ENCODE measurements around the gene MAPKAPK3.

MAPKAPK3 gene

DNA sequence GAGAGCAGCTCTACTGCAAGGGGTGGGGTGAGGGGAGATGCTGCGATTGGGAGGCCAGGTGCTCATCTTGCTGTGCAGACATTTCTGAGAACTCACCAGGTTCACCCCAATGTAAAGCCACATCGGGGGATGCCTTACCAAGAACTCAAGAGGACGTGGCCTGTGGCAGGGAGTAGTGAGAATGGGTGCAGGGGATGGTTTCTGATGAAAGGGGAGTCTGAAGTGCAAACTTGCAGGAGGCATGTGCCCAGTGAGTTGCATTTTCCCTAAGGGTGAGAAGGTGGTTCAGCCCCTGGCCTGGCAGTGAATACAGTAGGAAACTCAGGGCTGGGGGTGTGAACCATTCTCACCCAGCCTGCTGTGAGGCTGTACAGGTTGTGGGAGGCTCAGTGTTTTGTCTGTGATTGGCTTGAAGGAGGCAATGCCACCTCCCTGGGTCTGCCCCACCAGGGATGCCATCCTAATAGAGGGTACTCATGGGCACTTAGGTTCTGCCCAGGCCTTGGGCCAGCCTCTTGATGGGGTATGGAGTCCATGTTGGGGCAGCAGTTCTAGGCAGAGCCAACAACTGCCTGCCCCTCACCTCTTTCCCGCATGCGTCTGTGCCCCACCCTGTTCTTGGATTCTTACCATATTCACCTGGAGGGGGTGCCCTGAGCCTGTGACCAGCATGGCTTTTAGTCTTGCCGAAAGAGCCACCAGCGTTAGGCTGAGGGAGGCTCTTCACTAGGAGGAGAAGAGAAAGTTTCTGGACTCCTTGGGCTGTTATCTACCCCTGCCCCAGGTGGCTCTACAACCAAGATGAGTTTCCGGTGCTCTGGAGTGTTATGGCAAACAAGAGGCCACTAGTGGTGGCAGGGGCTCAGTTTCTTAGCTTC, 43.1 kb upstream of the MAPKAPK3 start:
- H3K27ac ChIP-seq: no peak overlapping the region
- H3K9ac ChIP-seq: no peak overlapping the region
- no peaks in the 10 kb centered on the region for H4K20me1 ChIP-seq (ENCODE audit: insufficient read depth)
- H2AFZ ChIP-seq (ENCODE audit: low read depth): no peak overlapping the region
- no peak overlapping the region for H3K4me2 ChIP-seq
- H3K4me3 ChIP-seq (IDR thresholded peaks at IDR 0.05; ENCODE audit: insufficient read depth, low read depth, low read length): no peak overlapping the region
- H3K4me1 ChIP-seq (ENCODE audit: low read depth, poor library complexity, severe bottlenecking): peaks cover 24% of the 10 kb centered on the region
- TF ChIP-seq, protein P1, sequence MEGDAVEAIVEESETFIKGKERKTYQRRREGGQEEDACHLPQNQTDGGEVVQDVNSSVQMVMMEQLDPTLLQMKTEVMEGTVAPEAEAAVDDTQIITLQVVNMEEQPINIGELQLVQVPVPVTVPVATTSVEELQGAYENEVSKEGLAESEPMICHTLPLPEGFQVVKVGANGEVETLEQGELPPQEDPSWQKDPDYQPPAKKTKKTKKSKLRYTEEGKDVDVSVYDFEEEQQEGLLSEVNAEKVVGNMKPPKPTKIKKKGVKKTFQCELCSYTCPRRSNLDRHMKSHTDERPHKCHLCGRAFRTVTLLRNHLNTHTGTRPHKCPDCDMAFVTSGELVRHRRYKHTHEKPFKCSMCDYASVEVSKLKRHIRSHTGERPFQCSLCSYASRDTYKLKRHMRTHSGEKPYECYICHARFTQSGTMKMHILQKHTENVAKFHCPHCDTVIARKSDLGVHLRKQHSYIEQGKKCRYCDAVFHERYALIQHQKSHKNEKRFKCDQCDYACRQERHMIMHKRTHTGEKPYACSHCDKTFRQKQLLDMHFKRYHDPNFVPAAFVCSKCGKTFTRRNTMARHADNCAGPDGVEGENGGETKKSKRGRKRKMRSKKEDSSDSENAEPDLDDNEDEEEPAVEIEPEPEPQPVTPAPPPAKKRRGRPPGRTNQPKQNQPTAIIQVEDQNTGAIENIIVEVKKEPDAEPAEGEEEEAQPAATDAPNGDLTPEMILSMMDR (conservative IDR thresholded peaks at IDR 0.05; ENCODE audit: low read depth, low read length): no peak
- no peaks in the 10 kb centered on the region for H3K79me2 ChIP-seq (ENCODE audit: insufficient read depth, low read depth)
- no peaks in the 10 kb centered on the region for H3K36me3 ChIP-seq (ENCODE audit: insufficient read depth)
- no peaks in the 10 kb centered on the region for H3K27me3 ChIP-seq (ENCODE audit: insufficient read depth, low read depth)

DNA sequence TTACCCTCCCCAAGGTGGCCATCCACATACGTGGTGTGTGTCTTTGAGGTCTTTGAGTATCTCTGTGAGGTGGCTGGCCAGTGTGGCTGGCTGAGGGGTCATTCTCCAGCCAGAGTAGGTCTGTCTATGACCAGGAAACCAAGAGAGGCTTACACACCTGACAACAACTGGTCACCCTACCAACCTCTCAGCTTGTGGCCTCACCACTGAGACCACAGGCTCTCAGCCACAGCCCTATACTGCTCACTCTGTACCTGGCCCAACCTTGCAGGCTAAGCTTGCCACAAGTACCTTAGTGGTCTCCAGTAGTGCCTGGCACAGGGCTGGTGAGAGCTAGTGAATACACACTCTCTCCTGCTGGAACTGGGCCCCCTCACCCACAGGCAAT, 42.5 kb upstream of the MAPKAPK3 start:
- no peak overlapping the region for H3K4me2 ChIP-seq
- peaks cover 24% of the 10 kb centered on the region for H3K4me1 ChIP-seq (ENCODE audit: low read depth, poor library complexity, severe bottlenecking)
- no peaks in the 10 kb centered on the region for H4K20me1 ChIP-seq (ENCODE audit: insufficient read depth)
- H3K36me3 ChIP-seq (ENCODE audit: insufficient read depth): no peaks in the 10 kb centered on the region
- no peaks in the 10 kb centered on the region for H3K27me3 ChIP-seq (ENCODE audit: insufficient read depth, low read depth)
- H2AFZ ChIP-seq (ENCODE audit: low read depth): no peak overlapping the region
- no peak overlapping the region for H3K27ac ChIP-seq
- no peak overlapping the region for H3K9ac ChIP-seq
- H3K4me3 ChIP-seq (IDR thresholded peaks at IDR 0.05; ENCODE audit: insufficient read depth, low read depth, low read length): no peak overlapping the region
- H3K79me2 ChIP-seq (ENCODE audit: insufficient read depth, low read depth): no peaks in the 10 kb centered on the region
- TF ChIP-seq, protein P1 (conservative IDR thresholded peaks at IDR 0.05; ENCODE audit: low read depth, low read length): no peak

DNA sequence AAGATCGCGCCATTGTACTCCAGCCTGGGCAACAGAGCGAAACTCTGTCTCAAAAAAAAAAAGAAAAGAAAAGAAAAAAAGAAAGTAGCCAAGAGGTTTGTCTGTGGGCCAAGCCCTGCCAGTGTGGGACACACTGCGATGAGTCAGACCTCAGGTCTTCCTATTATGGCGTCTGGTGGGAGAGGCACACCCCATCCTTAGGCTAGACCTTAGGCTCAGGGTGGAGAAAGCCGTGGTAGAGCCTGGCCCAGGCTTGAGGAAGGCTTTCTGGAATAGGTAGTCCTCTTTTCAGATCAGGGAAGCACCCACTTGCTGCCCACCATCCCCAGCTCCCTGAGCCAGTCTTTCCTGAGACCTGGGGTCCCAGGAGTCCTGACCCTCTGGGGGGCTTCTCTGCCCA, 41.6 kb upstream of the MAPKAPK3 start:
- no peaks in the 10 kb centered on the region for H3K27me3 ChIP-seq (ENCODE audit: insufficient read depth, low read depth)
- H3K79me2 ChIP-seq (ENCODE audit: insufficient read depth, low read depth): no peaks in the 10 kb centered on the region
- H3K36me3 ChIP-seq (ENCODE audit: insufficient read depth): no peaks in the 10 kb centered on the region
- TF ChIP-seq, protein P1 (conservative IDR thresholded peaks at IDR 0.05; ENCODE audit: low read depth, low read length): no peak
- peaks cover 19% of the 10 kb centered on the region for H3K4me1 ChIP-seq (ENCODE audit: low read depth, poor library complexity, severe bottlenecking)
- H4K20me1 ChIP-seq (ENCODE audit: insufficient read depth): no peaks in the 10 kb centered on the region
- H3K4me2 ChIP-seq: no peak overlapping the region
- no peak overlapping the region for H3K27ac ChIP-seq
- no peak overlapping the region for H2AFZ ChIP-seq (ENCODE audit: low read depth)
- no peak overlapping the region for H3K9ac ChIP-seq
- no peak overlapping the region for H3K4me3 ChIP-seq (IDR thresholded peaks at IDR 0.05; ENCODE audit: insufficient read depth, low read depth, low read length)

DNA sequence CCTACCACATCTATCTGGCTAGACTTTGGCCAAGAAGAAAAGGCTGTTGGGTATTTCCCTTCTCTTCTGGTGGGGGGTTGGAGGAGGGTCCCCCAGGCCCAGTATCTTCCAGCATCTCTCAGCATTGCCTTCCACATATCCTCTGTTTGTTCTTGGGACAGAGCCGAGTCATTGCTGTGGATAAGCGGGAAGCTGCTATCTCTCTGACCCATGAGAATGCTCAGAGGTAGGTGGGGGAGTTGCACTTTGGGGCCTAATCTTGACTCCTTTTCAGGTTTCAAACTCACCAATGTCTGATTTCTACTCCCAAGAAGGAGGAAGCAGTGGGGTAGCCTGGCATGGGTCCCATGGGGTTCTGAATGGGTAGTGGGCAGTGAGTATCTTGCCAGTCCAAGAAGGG, 39.6 kb upstream of the MAPKAPK3 start:
- Histone ChIP-seq H3K79me2 (ENCODE audit: insufficient read depth, low read depth) (no peaks in the 10 kb centered on the region), H4K20me1 (ENCODE audit: insufficient read depth) (no peaks in the 10 kb centered on the region), H3K4me1 (ENCODE audit: low read depth, poor library complexity, severe bottlenecking) (peaks cover 17% of the 10 kb centered on the region), H3K4me2 (no peak overlapping the region), H3K27ac (no peak overlapping the region), H3K27me3 (ENCODE audit: insufficient read depth, low read depth) (no peaks in the 10 kb centered on the region), H3K36me3 (ENCODE audit: insufficient read depth) (no peaks in the 10 kb centered on the region), H2AFZ (ENCODE audit: low read depth) (no peak overlapping the region), H3K9ac (no peak overlapping the region), H3K4me3 (IDR thresholded peaks at IDR 0.05; ENCODE audit: insufficient read depth, low read depth, low read length) (no peak overlapping the region)
- TF ChIP-seq, protein P1 (conservative IDR thresholded peaks at IDR 0.05; ENCODE audit: low read depth, low read length): no peak

Measured in KMS-11 (cell line).